Femur (tissue), 1 donor: ENCODE measurements around the gene TMEM87B.
"Not testable (repeated sequence)": the region's sequence is repeated elsewhere in the genome, so short reads cannot be mapped to it uniquely, and the experiment has no call there.

Experiments used
- DNase-seq: peaks from one replicate; pipeline ENCODE4 v3.0.0-alpha.2; 2017

TMEM87B gene

GRCh38 chr2:112137516-112138158 is 82.6 kb downstream of the TMEM87B start:
- peak; percentile 40 for DNase-seq

- DNase-seq, result peak; percentile 50
Measured at GRCh38 chr2:112138159-112139032, 83.3 kb downstream of the TMEM87B start, which contains the start of gene FBLN7. Gene FBLN7 (plus strand): TSS chr2:112138385. CDS start chr2:112138656, 271 bp downstream.

- not testable (repeated sequence) for DNase-seq
Measured at GRCh38 chr2:112139033-112139614, 84.1 kb downstream of the TMEM87B start.

GRCh38 chr2:112139661-112140204 is 84.7 kb downstream of the TMEM87B start:
- not testable (repeated sequence) for DNase-seq

GRCh38 chr2:112140205-112140802 is 85.2 kb downstream of the TMEM87B start:
- DNase-seq, result no peak

GRCh38 chr2:112140899-112141625 is 86.0 kb downstream of the TMEM87B start:
- DNase-seq, result no peak

DNA sequence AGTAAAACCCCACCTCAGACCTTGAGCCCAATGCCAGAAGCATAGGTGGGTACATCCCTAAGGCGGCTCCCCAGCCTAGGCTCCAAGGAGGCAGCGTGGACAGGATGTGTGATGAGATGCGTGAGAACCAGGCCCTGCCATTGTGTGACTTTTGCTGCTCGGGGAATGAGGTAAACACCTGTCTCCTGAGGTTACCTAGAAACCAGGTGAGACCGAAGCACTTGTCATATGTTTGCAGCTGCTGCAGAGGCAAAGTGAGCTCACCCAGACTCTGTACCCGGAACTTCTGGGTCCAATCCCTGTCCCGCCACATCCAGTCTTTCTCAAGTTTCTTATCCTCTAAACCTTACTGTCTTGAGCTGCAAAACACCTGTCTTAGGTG is 86.5 kb downstream of the TMEM87B start:
- no peak for DNase-seq

DNA sequence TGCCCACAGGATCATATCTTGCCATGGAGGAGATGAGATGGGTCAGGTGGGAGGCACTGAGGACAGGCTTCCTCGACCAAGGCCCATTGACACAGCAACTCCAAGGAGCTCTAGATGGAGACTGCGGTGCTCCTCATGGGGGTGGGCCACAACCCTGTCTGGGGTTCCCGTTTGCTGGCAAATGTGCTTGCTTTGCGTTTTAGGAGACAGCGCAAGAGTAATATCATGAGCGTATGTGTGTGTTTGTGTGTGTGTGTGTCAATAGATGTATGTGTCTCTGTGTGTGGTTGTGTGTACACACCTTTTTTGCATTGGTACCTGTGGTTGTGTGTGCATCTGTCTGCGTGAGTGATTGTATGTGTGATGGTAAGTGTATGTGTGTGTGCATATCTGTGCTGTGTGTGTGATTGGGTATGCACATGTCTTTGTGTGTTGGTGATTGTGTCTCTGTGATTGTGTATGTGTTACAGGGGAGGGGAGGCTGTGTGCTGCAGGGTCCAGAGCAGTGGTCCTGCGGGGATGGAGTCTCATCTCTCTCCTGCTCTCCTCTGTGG is 87.5 kb downstream of the TMEM87B start:
- DNase-seq, result no peak

GRCh38 chr2:112143150-112143549 is 88.1 kb downstream of the TMEM87B start:
- DNase-seq, result no peak

DNA sequence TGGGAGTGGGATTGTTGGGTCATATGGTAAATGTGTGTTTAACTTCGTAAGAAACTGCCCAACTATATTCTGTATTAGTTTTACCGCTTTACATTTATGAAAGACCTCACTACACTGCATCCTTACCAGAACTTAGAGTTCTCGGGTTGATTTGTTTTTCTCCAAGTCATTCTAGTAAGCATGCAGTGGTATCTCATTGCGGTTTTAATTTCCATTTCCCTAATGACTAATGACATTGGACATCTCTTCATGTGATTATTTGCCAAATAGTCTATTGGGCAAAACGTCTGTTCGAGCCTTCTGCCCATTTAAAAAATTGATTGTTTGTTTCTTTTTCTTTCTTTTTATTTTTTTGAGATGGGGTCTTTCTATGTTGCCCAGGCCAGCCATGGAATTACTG is 89.9 kb downstream of the TMEM87B start:
- no peak for DNase-seq

DNA sequence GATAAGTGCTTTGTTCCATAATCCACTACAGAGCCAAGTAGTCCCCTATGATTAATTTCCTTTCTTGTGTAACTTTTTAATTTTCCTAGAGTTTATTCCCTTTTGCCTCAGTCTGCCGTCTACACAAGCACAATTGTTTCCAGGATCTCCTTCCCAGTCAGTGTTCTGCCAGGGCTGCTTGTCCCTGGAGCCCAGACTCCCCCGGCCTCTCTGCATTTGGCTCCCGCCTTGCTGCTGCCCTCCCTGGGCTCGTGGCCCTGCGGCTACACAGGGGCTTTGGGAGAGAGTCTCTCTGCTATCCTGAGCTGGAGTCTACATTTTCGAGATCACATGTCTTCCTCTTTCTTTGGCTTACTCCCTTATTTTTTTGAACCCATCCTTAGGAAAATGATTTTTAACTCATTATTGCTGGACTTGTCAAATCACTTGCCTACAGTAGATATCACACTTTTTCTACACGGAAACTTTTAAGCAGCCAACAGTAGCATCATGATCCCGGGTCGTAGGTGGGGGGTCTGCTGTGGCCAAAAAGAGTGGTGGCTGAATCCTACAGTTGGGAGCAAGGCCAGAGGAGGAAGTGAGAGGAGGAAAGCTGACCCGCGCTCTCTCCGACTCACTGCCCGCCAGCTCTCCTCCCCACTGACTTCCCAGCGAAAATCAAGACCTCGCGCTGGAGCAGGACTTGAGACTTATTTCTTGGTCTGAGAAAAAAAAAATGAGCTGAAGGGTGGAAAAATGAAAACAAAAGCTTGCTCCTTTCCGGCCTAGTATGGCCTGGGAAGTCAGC is 92.5 kb downstream of the TMEM87B start:
- DNase-seq, result peak; percentile 79

DNA sequence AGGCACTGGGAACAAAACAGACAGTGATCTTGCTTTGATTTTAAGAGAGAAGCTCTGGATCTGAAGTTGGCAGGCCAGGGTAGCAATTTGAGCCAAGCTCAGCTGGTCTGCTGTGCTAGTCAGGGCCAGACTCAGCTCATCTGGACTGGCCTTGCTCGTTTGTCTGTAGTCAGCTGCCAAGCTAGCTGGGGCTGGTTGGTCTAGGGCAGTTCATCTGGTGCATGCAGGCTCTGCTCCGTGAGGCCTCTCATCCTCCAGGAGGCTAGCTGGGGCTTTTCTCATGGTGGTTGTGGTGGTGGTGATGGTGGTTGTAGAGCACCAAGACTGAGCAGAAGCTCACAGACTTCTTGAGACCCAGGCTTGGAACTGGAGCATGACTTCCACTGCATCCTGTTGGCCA is 93.4 kb downstream of the TMEM87B start:
- DNase-seq, result no peak

GRCh38 chr2:112149194-112149593 is 94.1 kb downstream of the TMEM87B start:
- DNase-seq, result no peak

- DNase-seq, result no peak
Measured at GRCh38 chr2:112149866-112150435, 94.9 kb downstream of the TMEM87B start.

- no peak for DNase-seq
Measured at GRCh38 chr2:112150447-112150846, 95.4 kb downstream of the TMEM87B start.

DNA sequence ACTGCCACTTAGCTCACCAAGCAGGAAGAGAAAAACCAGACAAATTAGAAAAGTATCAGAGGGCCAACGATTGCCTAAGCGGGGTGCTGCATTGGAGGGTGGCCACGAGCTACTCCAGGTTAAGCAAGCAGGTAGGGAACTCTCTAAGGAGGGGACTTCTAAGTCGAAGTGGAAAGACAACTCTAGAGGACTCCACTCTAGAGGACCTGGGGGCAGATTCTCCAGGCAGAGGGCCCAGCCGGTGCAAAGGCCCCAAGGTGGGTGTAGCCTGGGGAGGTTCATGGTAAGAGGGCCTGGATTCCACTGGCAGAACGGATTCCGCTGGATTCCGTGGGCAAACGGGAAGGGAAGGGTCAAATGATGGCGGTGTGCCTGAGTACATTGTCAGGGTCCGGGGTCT is 95.8 kb downstream of the TMEM87B start:
- DNase-seq, result no peak

- no peak for DNase-seq
Measured at GRCh38 chr2:112151271-112151670, 96.2 kb downstream of the TMEM87B start.

GRCh38 chr2:112151701-112152440 is 96.8 kb downstream of the TMEM87B start:
- DNase-seq, result no peak

GRCh38 chr2:112152476-112153178 is 97.6 kb downstream of the TMEM87B start:
- no peak for DNase-seq

DNA sequence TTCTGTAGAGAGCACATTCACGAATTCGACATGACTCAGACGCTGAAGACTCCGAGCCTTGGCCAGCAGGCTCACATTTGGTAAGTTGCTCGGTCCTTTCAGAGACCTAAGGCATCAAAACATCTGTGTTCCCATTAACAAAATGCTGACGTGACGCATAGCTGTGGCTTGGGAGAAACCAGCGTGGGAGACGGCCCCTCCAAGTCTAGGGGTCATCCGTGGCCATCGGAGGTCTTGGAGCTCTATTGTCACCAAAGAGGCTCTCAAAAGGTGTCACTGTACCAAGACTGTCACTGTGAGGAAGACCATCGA is 98.1 kb downstream of the TMEM87B start:
- DNase-seq, result no peak
